T-helper 1 cell treated with Interleukin-12 subunit alpha and Interleukin-12 subunit beta and Interleukin-4 antibody, amounts not matched to agents 30 ng/mL and 1 ng/mL, for 36 hours (primary cell): ENCODE results near the gene GRID1. TPM values are rescaled to one million over a fixed set of nuclear protein-coding genes. Genes with fewer than 3 reads are reported as not detected.
"Not testable (repeated sequence)": the region's sequence is repeated elsewhere in the genome, so short reads cannot be mapped to it uniquely, and the experiment has no call there.

ENCODE experiments used
- intact Hi-C: fragments of 100-400 bp; cut with micrococcal nuclease; formaldehyde crosslinking; loops from one replicate; pipeline ENCODE4 v1.15.1; 2024
- total RNA-seq: library from RNA; stranded (reverse); gene quantifications from 2 replicates; pipeline ENCODE4 v1.2.3, GENCODE V29; 2022

Gene GRID1
- total RNA-seq, 1 donor from 2014 or later = not detected

DNA sequence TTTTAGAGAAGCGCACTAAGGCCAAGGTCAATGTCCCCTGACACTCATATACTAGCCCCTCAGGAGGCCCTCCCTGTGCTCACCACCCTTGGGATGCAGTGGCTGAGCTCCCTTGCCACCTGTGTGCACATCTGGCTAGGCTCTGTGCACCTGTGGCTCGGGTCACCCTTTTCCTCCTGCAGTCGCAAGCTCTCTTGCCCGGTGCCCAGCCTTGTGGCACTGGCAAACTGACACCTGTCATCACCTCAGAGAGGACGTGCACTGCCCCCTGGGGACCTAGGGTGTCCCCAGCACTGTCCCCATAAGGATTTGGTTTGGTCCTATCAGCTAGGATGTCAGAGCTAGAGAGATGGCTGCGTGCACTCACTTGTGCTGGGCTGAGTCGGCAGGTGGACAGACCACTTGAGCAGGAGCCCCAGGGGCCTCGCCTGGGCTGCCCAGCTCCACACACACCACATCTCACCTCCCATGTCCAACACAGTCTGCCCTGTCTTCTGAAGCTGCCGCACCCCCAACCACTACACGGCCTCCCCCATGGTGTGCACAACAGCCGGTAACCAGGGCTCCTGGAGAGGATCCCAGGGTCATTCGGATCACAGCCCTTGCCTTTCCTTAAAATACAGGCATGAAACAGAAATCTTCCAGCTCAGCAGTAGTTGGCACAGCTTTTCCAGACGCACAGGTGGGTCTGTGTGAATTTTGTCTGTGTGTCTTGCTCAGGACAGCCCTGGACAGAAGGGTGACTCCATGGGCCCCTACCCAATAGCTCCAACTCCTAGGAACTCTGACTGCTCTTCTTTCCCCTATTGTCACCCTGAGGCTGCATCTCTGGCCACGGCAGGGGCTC is 111.0 kb downstream of the GRID1 start:
- intact Hi-C loops = no loop called here

DNA sequence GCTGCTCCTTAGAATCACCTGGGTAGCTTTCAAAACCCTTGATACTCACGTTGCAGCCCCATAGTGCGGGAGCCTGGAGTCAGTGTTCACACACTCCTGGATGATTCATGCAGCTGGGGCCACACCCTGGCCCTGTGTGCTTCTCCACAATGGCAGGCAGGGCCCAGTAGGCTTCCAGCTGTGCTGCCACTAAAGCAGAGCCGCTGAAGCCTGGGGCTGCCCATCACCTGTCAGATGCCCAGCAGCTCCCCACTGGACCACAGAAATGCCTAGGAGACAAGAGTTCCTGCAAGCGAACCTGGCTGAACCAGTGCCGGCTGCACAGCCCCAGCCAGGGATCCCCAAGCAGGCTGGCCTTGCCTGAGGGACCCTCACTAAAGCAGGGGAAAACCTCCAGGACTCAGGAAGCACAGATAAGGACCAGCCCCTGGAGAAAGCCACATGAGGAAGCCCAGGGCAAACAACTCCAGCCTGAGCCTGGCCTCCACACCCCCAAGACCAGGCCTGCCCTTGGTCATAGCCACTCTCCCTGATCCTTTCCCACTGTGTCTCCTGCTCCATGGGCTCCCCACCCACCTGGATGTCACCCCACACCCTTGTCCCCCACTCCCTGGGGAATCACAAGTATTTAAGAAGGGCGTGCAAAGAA is 111.9 kb downstream of the GRID1 start:
- intact Hi-C loops = no loop called here

DNA sequence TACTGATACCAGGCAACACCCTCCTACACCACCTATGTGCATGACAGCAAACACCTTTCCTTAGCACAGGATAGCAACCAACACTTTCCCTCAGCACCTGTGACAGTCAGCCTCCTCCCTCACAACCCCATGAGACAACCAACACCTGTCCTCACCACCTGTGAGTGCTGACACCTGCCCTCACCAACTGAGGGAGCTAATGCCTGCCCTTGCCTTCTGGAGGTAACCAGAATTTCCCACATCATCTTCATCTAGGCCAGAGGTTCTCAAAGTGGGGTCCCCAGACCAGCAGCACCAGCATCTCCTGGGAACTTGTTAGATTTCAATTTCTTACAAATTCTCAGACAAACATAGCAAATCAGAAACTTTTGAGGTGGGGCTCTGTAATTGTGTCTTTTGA is 112.5 kb downstream of the GRID1 start:
- intact Hi-C loops = no loop called here

DNA sequence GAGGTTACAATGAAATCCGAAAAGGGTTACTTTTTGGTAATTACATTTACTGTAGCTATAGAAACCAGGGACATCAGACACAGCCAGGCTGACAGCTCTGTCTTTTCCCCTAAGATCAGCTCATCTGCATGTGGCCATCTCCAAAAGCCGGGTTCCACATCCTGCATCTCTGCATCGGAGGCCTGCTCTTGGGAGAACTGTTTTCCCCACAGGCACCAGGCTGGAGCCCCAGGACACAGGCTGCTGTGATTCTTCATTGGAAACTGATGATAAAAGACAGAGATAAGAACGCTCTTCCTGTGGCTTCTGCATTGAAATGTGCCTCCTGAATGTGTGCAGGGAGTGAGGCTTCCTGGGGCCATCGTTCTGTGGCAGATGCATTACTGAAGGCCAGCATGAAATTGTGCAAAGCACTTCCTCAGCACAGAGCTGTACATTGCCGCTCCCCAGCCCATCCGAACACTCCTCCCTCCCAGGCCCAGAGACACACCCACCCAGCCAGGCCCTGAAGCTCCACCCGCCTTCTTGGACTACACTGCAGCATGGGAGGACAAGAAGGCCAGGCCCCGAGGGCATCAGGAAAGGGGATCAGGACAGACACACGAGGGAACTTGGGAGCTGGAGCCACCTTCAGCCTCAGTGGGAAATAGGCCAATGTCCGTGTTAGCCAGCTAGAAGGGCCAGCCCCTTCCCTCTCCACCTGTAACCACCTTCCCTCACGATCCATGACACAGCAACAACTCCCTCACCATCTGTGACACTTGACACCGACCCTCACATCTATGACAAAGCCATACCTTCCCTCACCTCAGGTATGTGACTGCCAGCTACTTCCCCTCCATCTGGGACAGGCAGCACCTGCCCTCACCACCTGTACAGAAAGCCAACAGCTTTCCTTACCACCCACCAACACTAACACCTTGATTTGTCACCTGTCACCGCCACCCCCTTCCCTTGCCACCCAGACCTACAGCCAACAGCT is 113.2 kb downstream of the GRID1 start:
- intact Hi-C loops = no loop called here

DNA sequence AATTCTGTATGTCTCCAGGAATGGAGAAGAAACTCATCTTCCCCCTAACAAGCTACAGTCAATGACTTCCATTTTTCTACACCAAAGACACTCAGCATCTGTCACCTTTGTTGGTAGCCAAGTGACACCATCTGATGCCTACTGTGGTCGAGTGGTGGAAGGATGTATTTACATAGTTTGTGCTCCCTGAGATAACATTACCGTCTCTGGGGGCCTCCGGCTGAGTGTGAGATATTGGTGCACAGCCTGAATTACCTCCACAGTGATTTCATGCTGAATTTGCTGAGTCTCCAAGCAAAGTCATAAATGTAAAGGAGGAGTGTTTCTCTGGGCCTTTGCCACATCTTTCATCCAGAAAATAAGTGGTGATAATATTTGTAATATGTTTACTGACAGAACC is 114.0 kb downstream of the GRID1 start:
- intact Hi-C loops = no loop called here

DNA sequence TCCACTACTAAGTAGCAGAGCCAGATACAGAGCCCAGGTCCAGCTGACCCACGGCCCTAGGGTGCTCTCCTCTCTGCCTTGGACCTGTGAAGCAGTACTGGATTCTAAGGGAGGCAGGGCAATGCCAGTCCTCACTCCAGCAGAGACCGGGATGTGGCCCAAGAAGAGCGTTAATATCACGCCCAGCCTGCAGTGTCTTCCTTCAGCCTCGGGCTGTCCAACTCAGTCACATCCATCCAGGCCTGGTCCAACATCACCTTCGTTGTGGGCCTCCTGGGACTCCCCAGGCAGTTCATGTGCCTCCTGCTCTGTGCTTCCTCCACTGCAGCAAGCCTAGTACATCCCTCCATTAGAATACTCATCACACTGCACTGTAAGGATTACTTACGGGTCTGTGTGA is 114.5 kb downstream of the GRID1 start:
- intact Hi-C loops = no loop called here

DNA sequence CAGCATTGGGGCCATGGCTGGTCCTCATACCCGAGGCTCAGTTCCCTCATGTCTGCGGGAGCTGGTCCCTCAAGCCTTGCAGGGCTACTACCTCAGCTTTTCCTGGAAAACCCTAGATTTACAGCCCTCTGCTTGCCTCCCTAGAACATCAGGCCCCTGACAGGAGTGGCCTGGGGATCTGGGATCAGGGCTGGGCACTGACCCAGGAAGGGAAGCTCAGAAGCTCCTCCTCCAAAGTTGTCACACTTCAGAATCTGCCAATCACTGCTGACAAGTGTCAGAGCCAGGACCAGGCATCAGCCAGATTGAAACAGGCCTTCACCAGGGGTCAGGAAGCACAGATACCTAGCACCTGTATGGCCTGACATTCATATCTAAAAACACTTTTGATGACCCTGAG is 115.2 kb downstream of the GRID1 start:
- intact Hi-C loops = no loop called here

DNA sequence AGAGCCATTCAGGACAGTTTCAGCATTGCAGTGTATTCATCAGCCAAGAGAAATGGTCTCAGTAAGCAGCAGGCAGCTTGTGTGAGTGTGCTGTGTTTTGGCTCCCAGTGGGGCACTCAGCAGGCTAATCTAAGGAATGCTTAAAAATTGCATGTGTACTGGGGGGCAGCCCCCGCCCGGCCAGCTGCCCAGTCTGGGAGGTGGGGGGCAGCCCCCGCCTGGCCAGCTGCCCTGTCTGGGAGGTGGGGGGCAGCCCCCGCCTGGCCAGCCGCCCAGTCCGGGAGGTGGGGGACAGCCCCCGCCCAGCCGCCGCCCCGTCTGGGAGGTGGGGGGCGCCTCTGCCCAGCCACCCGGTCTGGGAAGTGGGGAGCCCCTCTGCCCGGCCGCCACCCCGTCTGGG is 116.2 kb downstream of the GRID1 start:
- intact Hi-C loops = no loop called here

DNA sequence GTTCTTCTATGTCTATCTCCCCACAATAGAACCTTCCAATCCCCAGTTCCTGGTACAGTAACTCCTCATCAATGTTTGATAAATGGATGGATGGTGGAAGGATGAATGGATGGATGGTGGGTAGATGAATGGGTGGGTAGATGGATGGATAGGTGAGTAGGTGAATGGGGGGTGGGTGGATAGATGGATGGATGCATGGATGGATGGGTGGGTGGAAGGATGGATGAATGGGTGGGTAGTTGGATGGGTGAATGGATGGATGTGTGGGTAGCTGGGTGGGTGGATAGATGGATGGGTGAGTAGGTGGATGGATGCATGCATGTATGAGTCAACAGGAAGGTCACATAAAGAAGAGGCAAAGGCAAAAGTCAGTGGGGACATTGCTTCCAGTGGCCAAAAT is 116.8 kb downstream of the GRID1 start:
- intact Hi-C loops = no loop called here

DNA sequence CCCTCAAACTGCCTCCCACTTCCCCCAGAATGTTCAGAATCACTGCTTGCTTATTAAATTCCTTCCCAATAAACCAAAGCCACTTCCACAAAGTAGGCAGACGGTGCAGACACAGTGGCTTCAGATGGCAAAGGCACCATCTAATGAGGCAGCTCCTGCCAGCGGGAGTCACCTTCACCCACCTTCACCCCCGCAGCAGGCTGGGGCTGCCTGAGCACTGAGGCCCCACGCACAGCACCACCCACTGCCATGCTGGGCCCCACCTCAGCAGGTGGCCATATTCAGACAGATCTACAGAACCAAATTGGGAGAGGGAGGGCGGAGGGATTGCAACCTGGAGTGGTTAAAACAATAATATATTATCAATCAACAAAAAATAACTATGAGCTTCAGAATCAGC is 118.5 kb downstream of the GRID1 start:
- intact Hi-C loops = no loop called here

DNA sequence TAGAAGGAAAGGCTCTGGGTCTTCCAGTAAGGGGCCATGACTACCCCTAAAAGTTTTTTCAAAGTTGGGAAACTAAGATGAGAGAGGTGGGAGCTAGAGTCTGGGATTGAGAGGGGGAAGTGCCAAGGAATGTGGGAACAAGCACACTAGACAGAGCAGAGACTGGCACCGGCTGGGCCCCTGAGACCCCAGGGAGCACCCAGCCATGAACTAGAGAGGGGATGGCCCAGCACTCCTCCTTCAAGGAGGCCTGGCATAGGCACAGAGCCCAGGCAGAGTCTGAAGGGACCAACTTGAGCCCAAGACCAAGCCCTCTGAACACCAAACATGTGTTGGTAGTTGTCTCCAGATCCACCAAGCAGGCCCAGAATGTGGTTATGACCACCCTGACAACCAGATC is 119.0 kb downstream of the GRID1 start:
- intact Hi-C loops = no loop called here

DNA sequence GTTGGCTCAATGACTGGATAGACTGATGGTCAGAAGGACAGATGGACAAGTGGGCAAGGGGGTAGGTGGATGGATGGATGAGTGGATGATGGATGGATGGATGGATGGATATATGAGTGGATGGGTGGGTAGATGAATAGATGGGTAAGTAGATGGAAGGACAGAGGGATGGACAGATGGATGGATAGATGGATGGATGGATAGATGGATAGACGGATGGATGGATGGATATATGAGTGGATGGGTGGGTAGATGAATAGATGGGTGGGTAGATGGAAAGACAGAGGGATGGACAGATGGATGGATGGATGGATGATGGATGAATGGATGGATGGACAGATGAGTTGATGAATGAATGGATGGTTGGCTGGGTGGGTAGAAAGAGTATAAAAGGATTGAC is 119.5 kb downstream of the GRID1 start:
- intact Hi-C loops = no loop called here

DNA sequence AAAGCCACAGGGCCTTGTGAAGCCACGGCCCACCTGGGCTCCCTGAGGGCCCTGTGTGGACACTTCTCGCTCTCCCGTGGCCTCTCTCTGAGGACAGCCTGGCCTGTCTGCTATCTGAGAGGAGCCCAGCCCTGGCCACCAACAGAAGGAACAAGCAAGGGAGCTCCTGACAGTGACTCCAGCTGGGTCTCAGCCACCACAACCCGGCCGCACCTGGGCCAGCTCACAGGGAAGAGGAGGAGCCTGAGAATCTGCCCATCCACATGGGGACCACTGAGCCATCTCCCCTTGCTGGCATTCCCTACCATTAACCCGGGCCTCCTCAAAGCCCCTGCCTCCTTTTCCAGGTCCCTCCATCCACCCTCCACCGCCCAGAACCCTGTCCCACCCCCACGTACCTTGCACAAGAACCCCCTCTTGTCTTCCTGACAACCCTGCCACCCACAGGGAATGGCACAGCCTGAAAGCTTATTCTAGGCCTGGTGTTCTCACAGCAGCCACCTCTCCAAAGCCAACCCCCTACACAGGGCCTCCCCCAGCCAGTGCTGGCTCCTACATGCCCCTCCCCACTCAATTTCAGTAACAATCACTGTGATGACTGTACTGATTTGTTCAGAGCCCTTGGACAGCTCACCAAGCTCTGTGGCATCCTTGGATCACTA is 120.2 kb downstream of the GRID1 start:
- intact Hi-C loops = no loop called here

DNA sequence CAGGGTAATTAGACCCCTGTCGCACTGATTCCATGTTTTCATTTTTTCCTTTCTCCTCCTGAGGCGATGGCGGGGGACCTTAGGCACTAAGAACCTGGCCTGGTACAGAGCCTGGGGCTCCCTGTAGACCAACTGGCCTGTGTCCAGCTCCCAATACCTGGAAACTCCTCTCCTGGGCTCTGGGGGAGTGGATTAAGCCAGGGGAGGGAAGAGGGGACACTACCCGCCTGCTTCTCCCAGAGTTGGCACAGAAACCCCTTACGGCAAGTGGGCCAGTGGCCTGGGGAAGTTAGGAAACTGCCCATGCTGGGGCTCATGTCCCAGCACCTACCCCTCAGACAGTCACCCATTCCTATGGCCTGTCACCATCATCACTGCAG is 121.6 kb downstream of the GRID1 start:
- intact Hi-C loops = no loop called here

DNA sequence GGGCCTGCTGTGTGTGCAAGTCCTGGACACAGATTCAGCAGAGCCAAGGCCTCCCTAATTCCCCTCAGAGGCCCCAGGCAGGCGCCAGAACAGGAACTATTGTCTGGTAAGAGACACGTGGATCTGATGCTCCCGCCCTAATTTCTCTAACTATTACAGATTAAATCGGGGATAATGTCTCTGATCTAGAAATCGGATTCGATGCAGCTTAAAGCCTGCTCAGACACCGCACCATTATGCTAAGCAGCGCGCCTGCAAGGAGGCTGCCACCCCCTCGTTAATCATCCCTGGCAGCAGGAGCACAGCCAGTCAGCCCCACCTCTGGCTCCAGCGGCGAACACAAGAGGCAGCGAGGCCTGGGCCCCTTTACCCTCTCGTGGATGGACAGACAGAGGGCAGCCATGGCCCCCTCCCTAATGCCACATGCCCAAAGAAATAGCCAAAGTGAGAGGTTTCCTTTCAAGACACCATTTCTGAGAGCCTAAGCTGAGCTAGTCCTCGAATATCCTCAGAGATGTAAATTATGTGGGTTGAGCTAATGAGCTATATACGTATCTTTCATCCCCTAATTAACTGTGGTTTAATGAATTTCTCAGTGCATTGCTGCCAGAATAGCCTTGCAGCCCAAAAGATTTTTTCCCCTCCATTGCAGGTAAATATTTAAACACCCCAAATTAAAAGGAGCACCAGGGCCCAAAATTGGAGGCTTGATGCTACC is 122.1 kb downstream of the GRID1 start:
- intact Hi-C loops = no loop called here

DNA sequence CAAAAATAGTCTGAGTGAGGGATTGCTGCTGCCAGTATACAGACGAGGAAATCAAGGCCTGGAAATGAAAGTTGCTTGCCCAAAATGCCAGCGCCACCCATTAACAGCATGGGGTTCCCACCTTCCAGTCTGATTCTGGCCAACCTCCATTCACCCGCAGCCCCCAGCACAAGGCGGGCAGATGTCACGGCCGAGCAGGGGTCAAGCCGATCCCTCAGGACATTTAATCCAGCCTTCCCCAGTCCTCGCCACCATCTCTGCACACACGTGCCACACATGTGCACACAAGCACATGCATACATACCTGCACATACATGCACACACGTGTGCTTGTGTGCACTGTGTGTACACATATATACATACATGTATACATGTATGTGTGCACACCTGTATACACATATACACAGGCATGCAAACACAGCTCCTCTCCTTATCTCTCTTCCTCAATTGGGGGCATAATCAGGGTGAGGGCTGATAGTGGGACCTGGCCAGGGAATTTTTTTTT is 122.9 kb downstream of the GRID1 start:
- intact Hi-C loops = no loop called here

DNA sequence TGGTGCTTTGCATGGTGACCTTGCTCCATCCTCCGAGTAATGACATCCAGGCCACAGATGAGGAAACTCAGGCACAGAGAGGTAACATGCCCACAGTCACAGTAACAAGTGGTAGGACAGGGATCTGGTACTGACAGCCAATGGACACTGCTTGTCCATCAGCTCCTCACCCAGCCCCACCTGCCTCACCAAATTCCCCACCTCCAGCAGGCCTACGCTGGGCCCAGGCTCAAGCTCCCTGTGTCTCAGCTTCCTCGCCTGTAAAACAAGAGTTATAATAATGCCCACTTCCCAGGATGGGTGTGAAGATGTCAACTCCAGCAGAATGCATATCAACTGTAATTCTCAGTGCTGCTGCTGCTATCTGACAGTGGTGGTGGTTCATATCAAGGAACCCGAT is 123.8 kb downstream of the GRID1 start:
- intact Hi-C loops = no loop called here

DNA sequence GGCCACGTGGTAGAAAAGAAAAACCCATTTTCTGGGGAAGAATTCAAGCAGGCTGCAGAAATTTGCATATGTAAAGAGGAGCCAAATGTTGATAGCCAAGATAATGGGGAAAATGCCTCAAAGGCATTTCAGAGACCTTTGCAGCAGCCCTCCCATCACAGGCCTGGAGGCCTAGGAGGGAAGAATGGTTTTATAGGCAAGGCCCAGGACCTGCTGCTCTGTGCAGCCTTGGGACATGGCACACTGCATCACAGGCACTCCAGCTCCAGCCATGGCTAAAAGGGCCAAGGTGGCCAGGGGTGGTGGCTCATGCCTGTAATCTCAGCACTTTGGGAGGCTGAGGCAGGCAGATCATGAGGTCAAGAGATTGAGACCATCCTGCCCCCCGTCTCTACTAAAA is 128.5 kb downstream of the GRID1 start:
- intact Hi-C loops = not testable (repeated sequence)

DNA sequence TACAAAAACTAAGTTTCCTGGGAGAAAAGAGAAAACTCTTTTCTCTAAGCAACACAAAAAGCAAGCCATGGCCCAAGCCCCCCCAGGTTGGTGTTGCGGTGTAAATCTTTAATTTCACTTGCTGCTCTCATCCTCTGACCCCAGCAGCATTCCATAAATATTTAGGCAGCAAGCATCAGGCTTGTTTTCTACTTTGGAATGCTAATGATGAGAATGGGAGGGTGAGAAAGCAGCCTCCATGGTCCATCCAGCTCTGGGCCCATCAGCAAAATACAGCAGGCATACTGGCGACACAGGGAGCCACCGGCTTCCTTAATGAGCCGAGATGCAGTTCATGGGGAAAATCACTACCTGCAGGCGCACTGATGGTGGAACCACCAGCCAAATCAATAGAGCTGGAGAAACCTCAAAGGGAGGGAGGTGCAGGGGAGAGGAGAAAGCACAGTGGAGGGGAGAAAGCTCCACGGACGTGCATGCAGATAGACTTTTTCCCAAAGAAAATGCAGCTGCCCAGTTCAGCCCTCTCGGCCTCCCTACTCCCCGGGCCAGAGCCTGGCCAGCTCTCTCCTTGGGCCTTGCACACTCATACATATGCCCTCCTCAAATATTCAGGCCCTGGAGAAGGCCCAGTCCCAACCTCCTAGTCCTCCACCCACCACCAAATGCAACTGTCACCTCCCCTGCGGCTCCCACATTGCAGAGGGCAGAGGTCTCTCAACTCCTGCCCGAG is 131.9 kb downstream of the GRID1 start:
- intact Hi-C loops = no loop called here

DNA sequence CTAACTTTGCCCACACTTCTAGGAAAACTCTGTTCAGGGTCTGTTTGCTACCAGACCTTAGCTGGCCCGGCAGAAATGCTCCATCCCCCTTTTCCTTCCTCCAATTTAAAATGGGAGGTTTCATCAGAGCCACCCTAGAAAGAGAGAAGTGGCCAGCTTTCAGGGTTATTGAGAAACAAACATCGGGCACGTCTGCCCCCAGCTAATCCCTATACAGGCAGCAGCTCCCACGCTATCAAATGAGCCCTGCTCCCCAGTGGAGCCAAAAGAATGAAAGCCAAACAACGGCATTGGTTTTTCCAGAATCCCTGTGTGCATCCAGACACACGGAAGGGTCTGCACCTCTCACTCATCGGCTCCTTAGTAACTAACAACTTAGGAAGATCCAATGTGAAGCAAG is 132.5 kb downstream of the GRID1 start:
- intact Hi-C loops = no loop called here
